ENCODE results near the gene IGFL3.

DNA sequence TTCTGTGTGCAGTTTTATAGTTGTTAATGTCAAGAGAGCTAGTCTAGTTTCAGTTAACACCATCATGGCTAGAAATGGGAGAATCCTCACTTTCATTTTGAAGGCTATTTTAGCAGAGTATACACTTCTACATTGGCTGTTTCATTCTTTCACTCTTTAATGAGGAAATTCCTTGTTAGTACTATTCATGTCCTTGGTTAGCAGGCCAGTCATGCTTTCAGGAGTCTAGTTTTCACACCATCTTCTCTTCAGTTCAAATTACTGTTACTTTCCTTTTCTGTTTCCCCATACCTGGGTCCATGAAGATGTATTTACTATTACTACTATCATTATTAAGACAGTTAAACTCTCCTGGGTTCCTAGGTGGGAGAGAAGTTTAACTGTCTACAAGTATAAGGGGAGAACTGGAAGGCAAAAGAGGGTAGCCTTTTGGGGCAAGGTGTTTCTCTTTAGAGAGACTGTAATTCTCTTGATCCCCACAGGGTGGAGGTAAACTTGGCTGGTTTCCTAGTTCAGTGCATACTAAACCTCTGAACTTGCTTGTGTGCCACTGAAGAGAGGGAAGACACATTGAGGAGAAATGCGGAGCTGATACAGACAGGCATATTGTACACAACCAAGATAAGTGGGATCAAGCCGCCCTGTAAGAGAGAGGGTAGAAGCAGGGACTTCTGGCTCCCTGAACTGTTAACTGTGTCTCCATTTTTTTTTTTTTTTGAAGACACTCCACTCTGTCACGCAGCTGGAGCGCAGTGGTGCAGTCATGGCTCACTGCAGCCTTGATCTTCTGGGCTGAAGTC, 42.4 kb downstream of the IGFL3 start:
- TF ChIP-seq POLR2A (IDR thresholded peaks at IDR 0.05; ENCODE audit: low read length) (no peak), GATA1 (IDR thresholded peaks at IDR 0.05; ENCODE audit: low read depth, low read length) (no peak)
